RCC 7860 (cell line): Measurements from ENCODE around the gene PAPSS2.
"Not testable (repeated sequence)": the region's sequence is repeated elsewhere in the genome, so short reads cannot be mapped to it uniquely, and the experiment has no call there.

Experiments used
- DNase-seq: peaks from one replicate; pipeline ENCODE4 v3.0.0-alpha.2; 2015; ENCODE audit warnings: low spot score
- FAIRE-seq: peaks from 2 replicates; lab custom pipeline; 2012; peaks lifted over from hg19 to GRCh38; lab: Jason Lieb, UNC

The PAPSS2 gene

GRCh38 chr10:87642486-87642885 is 17.2 kb upstream of the PAPSS2 start:
- DNase-seq (no peak), FAIRE-seq (no peak)

- FAIRE-seq (no peak), DNase-seq (no peak)
Observed at GRCh38 chr10:87642988-87643387, 16.7 kb upstream of the PAPSS2 start.

GRCh38 chr10:87643920-87644319 is 15.8 kb upstream of the PAPSS2 start:
- no peak for FAIRE-seq

GRCh38 chr10:87644500-87644899 is 15.2 kb upstream of the PAPSS2 start:
- FAIRE-seq, DNase-seq: not testable (repeated sequence)

More at GRCh38 chr10:87643920-87644319, 15.8 kb upstream of the PAPSS2 start:
- DNase-seq: no peak

- DNase-seq: no peak
- no peak for FAIRE-seq
Observed at GRCh38 chr10:87646192-87646909, 13.3 kb upstream of the PAPSS2 start.

GRCh38 chr10:87646935-87647334 is 12.7 kb upstream of the PAPSS2 start:
- FAIRE-seq (no peak), DNase-seq (no peak)

GRCh38 chr10:87650838-87651589 is 8.7 kb upstream of the PAPSS2 start:
- no peak for FAIRE-seq
- no peak for DNase-seq

GRCh38 chr10:87651801-87652200 is 7.9 kb upstream of the PAPSS2 start:
- no peak for FAIRE-seq
- no peak for DNase-seq

- no peak for FAIRE-seq
- no peak for DNase-seq
Observed at GRCh38 chr10:87652261-87652660, 7.4 kb upstream of the PAPSS2 start.

GRCh38 chr10:87654212-87654611 is 5.5 kb upstream of the PAPSS2 start:
- FAIRE-seq (no peak), DNase-seq (no peak)

- DNase-seq (peak; percentile 31), FAIRE-seq (peak; percentile 47)
Observed at GRCh38 chr10:87656431-87657072, 3.1 kb upstream of the PAPSS2 start.

GRCh38 chr10:87657371-87657770 is 2.3 kb upstream of the PAPSS2 start:
- DNase-seq: peak; percentile 74
- peak; percentile 67 for FAIRE-seq

GRCh38 chr10:87658321-87658795 is 1.3 kb upstream of the PAPSS2 start:
- peak; percentile 21 for FAIRE-seq
- DNase-seq: peak; percentile 73

GRCh38 chr10:87658858-87659555 is 671 bp upstream of the PAPSS2 start:
- no peak for DNase-seq
- FAIRE-seq: no peak

- DNase-seq (peak; percentile 76), FAIRE-seq (peak; percentile 88)
Observed at GRCh38 chr10:87660484-87661133, 931 bp downstream of the PAPSS2 start.

GRCh38 chr10:87661861-87662785 is 2.4 kb downstream of the PAPSS2 start:
- DNase-seq (peak; percentile 67), FAIRE-seq (no peak)

GRCh38 chr10:87664276-87664701 is 4.6 kb downstream of the PAPSS2 start:
- no peak for DNase-seq
- FAIRE-seq: no peak

- FAIRE-seq (no peak), DNase-seq (no peak)
Observed at GRCh38 chr10:87667493-87667892, 7.8 kb downstream of the PAPSS2 start.

GRCh38 chr10:87668324-87669074 is 8.8 kb downstream of the PAPSS2 start:
- no peak for DNase-seq
- no peak for FAIRE-seq
